ACC112 (cell line): ENCODE measurements around the gene ATP8B4.

ENCODE experiments used
- H2AFZ ChIP-seq: fragments of 200-600 bp; sonication (generic); one replicate; pipeline ENCODE4 v1.6.0; 2017; ENCODE audit warnings: antibody characterized with exemption, low read length; ENCODE audit not compliant: unreplicated experiment
- H3K27ac ChIP-seq: fragments of 200-600 bp; sonication (generic); 2 replicates; pipeline ENCODE4 v1.5.1; 2014; ENCODE audit warnings: low read depth, mild to moderate bottlenecking, antibody characterized with exemption, low read length, moderate library complexity
- H3K27me3 ChIP-seq: fragments of 200-600 bp; sonication (generic); 2 replicates; pipeline ENCODE4 v1.6.1; 2014; ENCODE audit warnings: mild to moderate bottlenecking, antibody characterized with exemption, low read length, moderate library complexity, mixed read lengths; ENCODE audit not compliant: insufficient read depth
- H3K36me3 ChIP-seq: fragments of 200-600 bp; sonication (generic); 2 replicates; pipeline ENCODE4 v1.6.1; 2016; ENCODE audit warnings: mild to moderate bottlenecking, antibody characterized with exemption, low read length, moderate library complexity, mixed read lengths; ENCODE audit not compliant: insufficient read depth
- H3K4me1 ChIP-seq: fragments of 200-600 bp; sonication (generic); one replicate; pipeline ENCODE4 v1.6.1; 2016; ENCODE audit warnings: low read length, mixed read lengths; ENCODE audit not compliant: insufficient read depth, unreplicated experiment, control insufficient read depth
- H3K4me3 ChIP-seq: fragments of 200-600 bp; sonication (generic); 2 replicates; pipeline ENCODE4 v1.5.1; 2014; ENCODE audit warnings: mild to moderate bottlenecking, low read depth, low read length
- H3K79me2 ChIP-seq: fragments of 200-600 bp; sonication (generic); one replicate; pipeline ENCODE4 v1.6.0; 2016; ENCODE audit warnings: low read length; ENCODE audit not compliant: control insufficient read depth, unreplicated experiment, insufficient read depth

Gene ATP8B4

DNA sequence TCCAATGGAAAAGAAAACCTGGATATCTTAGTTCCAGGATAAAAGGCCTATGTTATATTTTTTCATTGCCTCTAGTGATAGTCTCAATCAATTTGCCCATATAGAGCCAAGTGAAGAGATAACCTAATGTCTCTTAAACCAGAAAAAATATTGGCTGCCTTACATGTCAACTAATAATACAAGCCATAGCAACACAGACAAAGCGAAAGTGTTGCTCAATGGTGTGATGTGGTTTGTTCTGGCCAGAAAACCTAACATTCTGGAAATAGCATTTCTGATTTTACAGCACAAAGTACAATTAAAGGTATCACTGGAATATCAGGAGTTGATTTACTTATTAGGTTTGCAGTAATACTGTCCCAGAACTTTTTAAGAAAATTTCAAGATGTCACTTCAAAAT lies 101.5 kb downstream of the ATP8B4 start:
- no peaks in the 10 kb centered on the region for H3K27me3 ChIP-seq
- no peak overlapping the region for H3K4me3 ChIP-seq
- H2AFZ ChIP-seq: no peak overlapping the region
- H3K27ac ChIP-seq: no peak overlapping the region
- H3K36me3 ChIP-seq: no peaks in the 10 kb centered on the region; the same call in 1 of the 2 replicates
- no peaks in the 10 kb centered on the region for H3K4me1 ChIP-seq
- H3K79me2 ChIP-seq: no peaks in the 10 kb centered on the region

DNA sequence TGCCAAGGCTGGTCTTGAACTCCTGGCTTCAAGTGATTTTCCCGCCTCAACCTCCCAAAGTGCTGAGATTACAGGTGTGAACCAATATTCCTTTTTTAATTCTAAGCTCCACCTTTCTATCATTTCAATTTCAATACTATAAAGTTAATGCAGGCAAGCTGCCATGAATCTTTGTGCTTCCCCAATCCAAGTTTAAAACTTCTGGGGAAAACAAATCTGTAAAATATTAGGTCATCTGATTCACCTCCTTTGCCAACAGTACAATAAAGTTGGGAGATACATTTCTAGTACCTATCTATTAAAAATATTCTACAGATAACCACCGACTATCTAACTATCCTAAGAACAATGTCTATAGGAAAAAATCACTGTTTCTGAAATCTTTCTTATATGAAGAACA lies 102.1 kb downstream of the ATP8B4 start:
- Histone ChIP-seq H3K4me3 (no peak overlapping the region), H3K79me2 (no peaks in the 10 kb centered on the region), H3K27me3 (no peaks in the 10 kb centered on the region), H3K4me1 (no peaks in the 10 kb centered on the region), H3K36me3 (no peaks in the 10 kb centered on the region; the same call in 1 of the 2 replicates), H3K27ac (no peak overlapping the region), H2AFZ (no peak overlapping the region)

DNA sequence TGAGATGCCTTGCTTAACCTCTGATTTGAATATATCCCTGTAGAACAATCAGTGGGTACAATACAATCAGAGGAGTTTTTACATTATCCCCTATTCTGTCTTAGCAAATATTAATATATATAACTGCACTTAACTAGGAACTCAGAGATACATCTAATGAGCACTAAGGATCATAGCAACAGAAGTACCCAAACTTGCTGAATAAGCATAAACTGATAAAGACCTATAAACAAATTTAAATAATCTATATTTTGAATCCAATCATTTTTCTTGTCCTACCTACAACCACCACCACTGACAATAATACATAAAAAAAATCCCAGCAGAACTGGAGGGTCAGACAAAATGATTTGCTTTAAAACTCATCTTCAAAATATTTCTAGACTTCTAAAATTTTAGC lies 106.2 kb downstream of the ATP8B4 start:
- Histone ChIP-seq H3K36me3 (no peaks in the 10 kb centered on the region; the same call in 1 of the 2 replicates), H3K4me1 (no peaks in the 10 kb centered on the region), H2AFZ (no peak overlapping the region), H3K27me3 (no peaks in the 10 kb centered on the region), H3K4me3 (no peak overlapping the region), H3K79me2 (no peaks in the 10 kb centered on the region), H3K27ac (no peak overlapping the region)

DNA sequence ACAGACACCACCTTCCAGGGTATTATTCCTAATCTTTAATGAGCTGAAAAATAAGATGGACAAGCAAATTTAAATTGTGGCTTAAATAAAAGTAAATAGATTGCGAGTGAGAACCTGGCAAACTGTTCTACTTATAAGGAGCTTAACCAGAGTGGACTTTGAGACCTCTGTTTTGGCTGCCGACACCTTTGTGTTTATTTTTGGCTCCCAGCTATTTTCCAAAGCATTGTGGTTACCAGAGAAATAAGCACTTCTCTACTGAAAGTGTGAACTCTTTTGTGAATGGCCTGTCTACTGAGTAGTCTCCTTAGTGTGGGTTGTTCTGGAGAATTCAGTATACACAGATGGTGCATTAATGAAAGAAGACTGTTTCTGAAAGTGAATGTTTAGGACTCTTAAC lies 109.4 kb downstream of the ATP8B4 start:
- Histone ChIP-seq H3K4me1 (no peaks in the 10 kb centered on the region), H3K79me2 (no peaks in the 10 kb centered on the region), H3K27ac (no peak overlapping the region), H3K27me3 (no peaks in the 10 kb centered on the region), H3K36me3 (no peaks in the 10 kb centered on the region), H3K4me3 (no peak overlapping the region), H2AFZ (no peak overlapping the region)

DNA sequence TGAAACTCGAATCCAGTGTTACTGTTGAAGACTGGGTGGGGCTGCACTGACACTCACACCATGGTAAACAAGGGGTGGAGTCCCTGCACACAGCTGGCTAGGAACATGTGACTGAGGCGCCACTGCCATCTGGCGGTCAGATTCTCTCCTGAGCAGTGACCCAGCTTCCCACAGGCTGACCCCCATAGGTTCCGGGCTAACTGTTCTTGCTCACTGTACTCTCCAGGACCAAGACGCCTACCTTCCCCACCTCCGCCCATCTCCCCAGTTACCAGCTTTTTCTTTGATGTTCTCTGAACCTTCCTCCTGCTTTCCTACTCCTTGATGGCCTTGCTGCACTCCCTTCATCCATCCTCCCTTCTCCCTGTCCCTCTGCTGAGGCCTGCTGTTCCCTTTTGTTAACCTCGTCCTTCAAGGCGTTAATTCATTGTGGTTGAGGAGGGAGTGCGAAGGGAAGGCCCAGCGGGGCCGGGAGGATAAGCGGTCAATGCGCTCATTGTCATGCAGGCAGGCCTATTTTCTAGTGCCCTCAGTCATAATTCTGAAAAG lies 115.2 kb downstream of the ATP8B4 start:
- Histone ChIP-seq H3K79me2 (no peaks in the 10 kb centered on the region), H3K27ac (no peak overlapping the region), H3K27me3 (no peaks in the 10 kb centered on the region), H3K4me1 (peaks cover 5% of the 10 kb centered on the region), H2AFZ (peak overlapping the region; percentile 23), H3K36me3 (no peaks in the 10 kb centered on the region), H3K4me3 (no peak overlapping the region)

DNA sequence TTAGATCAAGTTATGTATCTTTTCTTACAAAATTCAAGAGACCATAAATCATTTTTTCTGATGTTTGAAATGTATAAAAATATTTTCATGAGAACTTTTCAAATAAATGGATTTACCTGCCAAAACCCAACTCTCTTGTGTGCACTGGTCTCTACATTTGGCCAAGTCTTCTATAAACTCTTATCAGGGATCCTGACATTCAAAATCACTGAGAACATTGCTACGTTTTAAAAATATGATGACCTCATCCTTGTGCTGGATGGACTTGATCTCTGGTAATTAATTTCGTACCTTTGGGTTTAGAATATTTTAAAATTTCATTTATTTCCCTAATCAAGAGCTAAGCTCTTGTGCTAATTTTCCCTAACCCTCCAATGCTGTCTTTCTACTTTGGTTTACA lies 127.4 kb downstream of the ATP8B4 start:
- Histone ChIP-seq H3K79me2 (no peaks in the 10 kb centered on the region), H3K27ac (no peak overlapping the region), H3K36me3 (no peaks in the 10 kb centered on the region), H3K4me3 (no peak overlapping the region), H2AFZ (no peak overlapping the region), H3K4me1 (no peaks in the 10 kb centered on the region), H3K27me3 (no peaks in the 10 kb centered on the region)

DNA sequence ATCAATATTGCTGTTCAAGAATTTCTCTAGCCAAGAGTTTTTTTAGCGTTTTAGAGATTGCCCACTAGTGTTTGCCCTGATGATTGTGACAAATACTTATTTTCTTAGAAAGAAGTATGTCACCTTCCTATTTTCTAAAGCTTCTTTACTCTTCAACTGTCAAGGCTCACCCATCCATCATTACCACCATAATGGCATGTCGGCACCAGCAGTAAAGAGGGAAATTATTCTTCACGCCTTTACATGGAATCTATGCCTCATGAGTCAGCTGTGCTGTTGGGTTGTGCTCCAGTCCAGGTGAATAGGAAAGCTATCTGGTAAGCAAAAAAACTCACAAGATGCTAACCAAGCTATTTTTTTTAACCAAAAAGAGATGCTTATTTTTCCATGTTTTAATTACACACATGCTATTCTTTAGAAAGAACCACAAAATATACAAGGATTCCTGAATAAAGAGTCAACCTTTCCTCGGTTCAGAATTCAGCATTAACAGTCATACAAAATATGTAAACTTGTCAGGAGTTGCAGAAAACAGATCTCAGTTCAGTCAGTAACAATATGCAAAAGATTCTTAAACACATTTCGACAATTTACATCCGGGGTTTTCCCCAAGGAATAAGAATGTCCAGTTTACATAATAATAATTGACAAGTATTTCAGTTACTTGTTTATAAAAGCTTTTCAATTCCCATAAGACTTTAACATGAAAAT lies 128.0 kb downstream of the ATP8B4 start:
- no peak overlapping the region for H3K4me3 ChIP-seq
- no peak overlapping the region for H3K27ac ChIP-seq
- no peaks in the 10 kb centered on the region for H3K27me3 ChIP-seq
- H3K4me1 ChIP-seq: no peaks in the 10 kb centered on the region
- H3K36me3 ChIP-seq: no peaks in the 10 kb centered on the region
- H2AFZ ChIP-seq: no peak overlapping the region
- no peaks in the 10 kb centered on the region for H3K79me2 ChIP-seq

DNA sequence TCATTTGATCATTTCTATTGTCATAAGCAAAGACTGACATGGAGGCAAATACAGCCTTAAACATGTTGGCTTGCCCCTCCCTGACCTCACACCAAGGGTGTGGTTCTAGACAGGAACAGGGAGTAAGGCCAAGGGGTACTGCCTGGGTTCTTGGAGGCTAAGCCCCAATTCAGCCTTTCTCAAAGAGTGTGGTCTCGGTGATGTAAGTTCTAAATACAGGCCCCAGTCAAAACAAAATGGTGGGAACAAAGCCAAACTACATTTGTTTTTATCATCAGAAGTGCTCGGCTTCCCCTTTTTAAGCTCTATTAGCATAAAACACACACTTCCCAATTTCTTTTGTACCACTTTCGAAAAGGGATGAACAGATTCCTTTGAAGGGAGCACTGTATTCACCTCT lies 129.5 kb downstream of the ATP8B4 start:
- Histone ChIP-seq H3K4me3 (no peak overlapping the region), H3K79me2 (no peaks in the 10 kb centered on the region), H3K27ac (no peak overlapping the region), H3K4me1 (no peaks in the 10 kb centered on the region), H2AFZ (no peak overlapping the region), H3K36me3 (no peaks in the 10 kb centered on the region), H3K27me3 (no peaks in the 10 kb centered on the region)

DNA sequence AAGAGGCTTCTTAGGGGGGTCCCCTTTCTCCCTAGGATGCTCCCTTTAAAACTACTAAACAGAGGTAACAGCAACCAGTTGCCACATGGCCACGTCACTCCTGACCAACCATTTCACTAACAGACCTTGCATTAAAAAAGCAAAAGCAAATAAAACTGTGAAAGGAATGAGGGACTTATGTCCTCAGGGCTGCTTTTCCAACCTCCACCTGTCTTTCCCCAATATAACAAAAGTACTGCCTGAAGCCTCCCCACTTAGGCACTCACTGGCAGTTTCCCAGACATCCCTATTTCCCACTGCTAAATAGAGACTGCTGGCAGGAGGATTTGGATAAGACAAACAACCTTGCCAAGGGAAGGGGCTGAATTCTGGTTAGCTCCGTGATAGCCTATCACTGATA lies 130.3 kb downstream of the ATP8B4 start:
- Histone ChIP-seq H3K27ac (no peak overlapping the region), H3K79me2 (no peaks in the 10 kb centered on the region), H3K27me3 (no peaks in the 10 kb centered on the region), H2AFZ (no peak overlapping the region), H3K36me3 (no peaks in the 10 kb centered on the region), H3K4me3 (no peak overlapping the region), H3K4me1 (no peaks in the 10 kb centered on the region)

DNA sequence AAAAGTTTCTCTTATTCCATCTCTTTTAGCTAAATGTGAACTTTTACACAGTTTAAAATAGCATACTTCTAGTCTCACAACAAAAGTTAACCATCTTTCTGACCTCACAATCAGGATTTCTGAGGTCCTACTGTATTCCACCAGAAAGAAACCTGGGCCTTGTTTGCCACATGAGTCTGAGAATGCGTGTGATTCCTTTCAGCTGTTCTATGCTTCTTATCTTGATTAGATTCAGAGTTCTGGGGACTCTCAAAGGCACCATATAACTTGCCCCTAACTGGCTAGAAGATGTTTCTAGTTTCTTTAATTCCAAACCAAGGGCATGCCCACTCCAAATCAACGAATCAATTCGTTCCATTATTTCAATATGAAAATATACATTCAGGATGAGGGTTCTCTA lies 131.1 kb downstream of the ATP8B4 start:
- Histone ChIP-seq H2AFZ (no peak overlapping the region), H3K4me3 (no peak overlapping the region), H3K4me1 (no peaks in the 10 kb centered on the region), H3K36me3 (no peaks in the 10 kb centered on the region), H3K79me2 (no peaks in the 10 kb centered on the region), H3K27ac (no peak overlapping the region), H3K27me3 (no peaks in the 10 kb centered on the region)

DNA sequence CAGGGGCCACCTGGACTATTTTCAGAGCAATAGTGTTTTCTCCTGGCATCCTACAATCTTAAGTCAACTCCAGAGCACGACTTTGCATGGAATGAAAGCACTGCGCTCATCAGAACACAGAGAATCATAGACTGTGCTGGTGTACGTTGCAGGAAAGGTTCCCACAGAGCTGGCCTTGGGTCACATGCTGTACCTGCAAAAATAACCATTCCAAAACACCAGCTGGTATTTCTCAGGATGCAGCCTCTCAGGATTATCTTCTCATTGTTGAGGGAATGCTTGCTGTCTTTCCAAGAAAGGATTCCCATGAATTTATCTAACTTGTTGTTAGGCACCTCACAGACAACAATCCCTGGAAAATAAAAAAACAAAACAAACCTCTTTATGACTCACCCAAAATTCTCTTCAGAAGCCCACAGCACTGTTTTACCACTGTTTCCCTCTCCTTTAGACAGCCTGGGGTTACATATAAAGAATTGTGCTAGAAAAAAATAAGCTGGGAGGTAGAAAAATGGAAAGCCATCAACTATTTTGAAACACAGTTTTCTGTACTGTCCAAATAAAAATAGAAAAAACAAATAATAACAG lies 131.7 kb downstream of the ATP8B4 start:
- H3K36me3 ChIP-seq: no peaks in the 10 kb centered on the region
- H3K4me1 ChIP-seq: no peaks in the 10 kb centered on the region
- no peaks in the 10 kb centered on the region for H3K79me2 ChIP-seq
- no peaks in the 10 kb centered on the region for H3K27me3 ChIP-seq
- H3K27ac ChIP-seq: no peak overlapping the region
- H2AFZ ChIP-seq: no peak overlapping the region
- H3K4me3 ChIP-seq: no peak overlapping the region
